GM12864 (cell line): ENCODE data around the gene ANKS1B.

Experiments used
- DNase-seq: peaks from one replicate; pipeline ENCODE4 v3.0.0-alpha.2; 2011; ENCODE audit warnings: low read depth
- H3K4me3 ChIP-seq: 2 replicates; pipeline ENCODE4 v1.5.1; 2011; ENCODE audit warnings: mild to moderate bottlenecking, low read depth, low read length, control low read depth
- CTCF ChIP-seq: IDR thresholded peaks from 2 replicates; pipeline ENCODE4 v1.5.1; 2011; ENCODE audit warnings: low read depth, mild to moderate bottlenecking, moderate library complexity, low read length, control low read depth, inconsistent platforms; ENCODE audit errors: missing control alignments

The ANKS1B gene

DNA sequence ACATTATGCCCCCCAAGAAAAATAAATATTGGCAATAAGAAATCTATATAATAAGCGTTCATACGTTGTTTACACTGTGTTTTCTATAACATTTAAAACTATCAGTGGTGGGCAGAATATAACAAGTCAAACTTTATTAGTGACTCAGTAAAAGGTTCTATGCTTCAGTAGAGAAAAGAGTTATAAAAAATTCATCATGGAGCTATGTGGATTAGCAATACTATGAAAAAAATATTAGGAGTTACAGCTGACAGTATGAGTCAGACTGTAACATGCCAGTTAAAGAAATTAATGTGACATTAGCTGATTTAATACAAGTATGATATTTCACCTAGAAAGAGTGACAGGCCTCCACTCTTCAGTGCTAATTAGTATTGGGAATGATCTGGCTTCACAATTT lies 462.3 kb downstream of the ANKS1B start:
- H3K4me3 ChIP-seq: no peak overlapping the region
- DNase-seq: no peak
- no peak for TF ChIP-seq CTCF

- DNase-seq: no peak
- TF ChIP-seq CTCF: no peak
- H3K4me3 ChIP-seq: no peak overlapping the region
These were observed 463.1 kb downstream of the ANKS1B start for GRCh38 chr12:99521664-99522063.

- TF ChIP-seq CTCF: no peak
- DNase-seq: no peak
- no peak overlapping the region for H3K4me3 ChIP-seq
These were observed 471.7 kb downstream of the ANKS1B start for GRCh38 chr12:99513066-99513465.

GRCh38 chr12:99505805-99506204 lies 478.9 kb downstream of the ANKS1B start:
- no peak for DNase-seq
- no peak overlapping the region for H3K4me3 ChIP-seq
- no peak for TF ChIP-seq CTCF

DNA sequence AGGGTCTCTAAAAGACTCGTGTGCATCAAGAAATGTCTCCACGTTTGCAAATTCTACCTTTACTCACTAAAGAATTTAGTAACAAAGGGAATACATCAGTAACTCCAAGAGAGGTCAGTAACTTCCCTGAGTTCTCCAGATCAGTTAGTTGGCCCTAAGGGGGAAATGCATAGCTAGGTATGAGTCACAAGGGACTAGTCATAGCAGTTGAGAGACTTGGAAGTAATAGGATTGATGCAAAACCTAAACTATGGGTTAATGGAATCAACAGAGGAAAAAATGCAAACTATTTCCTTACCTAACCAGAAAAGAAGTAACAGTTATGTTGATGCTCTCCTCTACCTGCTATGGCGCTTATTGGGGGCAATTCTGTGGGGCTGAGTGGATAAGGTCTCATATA lies 486.0 kb downstream of the ANKS1B start:
- TF ChIP-seq CTCF: no peak
- no peak for DNase-seq
- no peak overlapping the region for H3K4me3 ChIP-seq

DNA sequence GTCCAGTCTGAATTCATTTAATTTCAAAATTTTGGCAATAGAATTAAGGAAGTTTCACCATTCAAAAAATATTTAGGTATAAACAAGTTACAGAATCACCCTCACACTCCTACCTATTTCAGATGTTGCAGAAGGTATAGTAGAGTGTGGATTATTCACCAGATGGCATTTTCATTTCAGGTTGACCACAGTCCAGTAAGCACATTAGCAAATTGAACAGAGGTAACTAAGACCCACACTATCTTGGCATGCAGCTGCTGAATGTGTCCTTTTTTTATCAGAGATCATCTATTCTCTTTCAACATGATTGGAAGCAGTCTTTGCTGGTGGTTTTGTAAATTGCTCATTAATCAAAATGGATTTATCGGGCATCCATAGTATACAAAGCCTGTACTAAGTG lies 488.9 kb downstream of the ANKS1B start:
- H3K4me3 ChIP-seq: no peak overlapping the region
- DNase-seq: no peak
- no peak for TF ChIP-seq CTCF

DNA sequence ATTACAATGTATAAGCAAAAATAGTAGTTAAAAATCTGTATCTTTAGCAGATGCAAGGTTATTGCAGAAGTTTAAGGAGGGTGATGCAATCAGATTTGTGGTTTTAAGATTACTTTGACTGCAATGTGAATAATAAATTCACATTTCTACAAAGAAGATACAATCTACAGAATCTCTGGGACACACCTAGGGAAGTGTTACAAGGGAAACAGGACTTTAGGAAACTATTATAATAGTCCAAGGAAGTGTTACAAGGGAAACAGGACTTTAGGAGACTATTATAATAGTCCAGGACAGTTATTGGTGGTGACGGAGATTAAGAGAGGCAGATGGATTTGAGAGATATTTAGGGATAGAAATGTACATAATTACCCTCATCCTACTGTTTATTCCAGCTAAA lies 491.5 kb downstream of the ANKS1B start:
- DNase-seq: no peak
- no peak for TF ChIP-seq CTCF
- H3K4me3 ChIP-seq: no peak overlapping the region
